ENCODE measurements around the gene ZNF564. TPM values are rescaled to one million over a fixed set of nuclear protein-coding genes. Genes with fewer than 3 reads are reported as not detected.
A peak's percentile ranks its signal among the peaks of the same experiment; 100 is the strongest.

Gene ZNF564
- total RNA-seq, 4 donors from 2014 or later = 6.9 to 10.1 (median 8.8) TPM

DNA sequence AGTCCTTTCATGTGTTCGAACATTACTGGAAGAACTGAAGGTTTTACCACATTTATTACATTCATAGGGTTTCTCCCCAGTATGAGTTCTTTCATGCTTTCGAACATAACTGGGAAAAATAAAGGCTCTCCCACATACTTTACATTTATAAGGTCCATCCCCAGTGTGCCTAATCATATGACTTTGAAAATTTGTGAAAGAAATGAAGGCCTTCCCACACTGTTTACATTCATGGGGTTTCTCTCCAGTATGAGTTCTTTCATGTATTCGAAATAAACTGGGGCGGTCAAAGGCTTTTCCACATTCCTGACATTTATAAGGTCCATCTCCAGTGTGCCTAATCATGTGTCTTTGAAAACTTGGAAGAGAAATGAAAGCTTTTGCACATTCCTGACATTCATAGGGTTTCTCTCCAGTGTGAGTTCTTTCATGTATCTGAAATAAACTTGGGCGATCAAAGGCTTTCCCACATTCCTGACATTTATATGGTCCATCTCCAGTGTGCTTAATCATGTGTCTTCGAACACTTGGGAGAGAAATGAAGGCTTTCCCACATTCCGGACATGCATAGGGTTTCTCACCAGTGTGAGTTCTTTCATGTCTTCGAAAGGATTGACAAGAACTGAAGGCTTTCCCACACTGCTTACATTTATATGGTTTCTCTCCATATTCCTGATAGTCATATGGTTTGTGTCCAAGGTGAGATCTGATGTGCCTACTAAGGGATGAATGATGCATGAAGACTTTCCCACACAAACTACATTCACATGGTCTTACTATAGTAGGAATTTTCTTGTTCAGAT, 24.0 kb downstream of the ZNF564 start:
- no peak overlapping the region for H3K4me3 ChIP-seq (ENCODE audit: low read depth, poor library complexity, severe bottlenecking)
- 92 to 98% methylated on average over 8 of the region's 8 CpGs for WGBS, 2 donors
- DNase-seq (ENCODE audit: low spot score in 2 of 2) = no peak
- intact Hi-C loops (cut with DNase I; ENCODE audit: low total_unique reads) = no loop called here
- no peak for TF ChIP-seq CTCF (IDR thresholded peaks at IDR 0.05)
- no peak for TF ChIP-seq POLR2A (IDR thresholded peaks at IDR 0.05)

DNA sequence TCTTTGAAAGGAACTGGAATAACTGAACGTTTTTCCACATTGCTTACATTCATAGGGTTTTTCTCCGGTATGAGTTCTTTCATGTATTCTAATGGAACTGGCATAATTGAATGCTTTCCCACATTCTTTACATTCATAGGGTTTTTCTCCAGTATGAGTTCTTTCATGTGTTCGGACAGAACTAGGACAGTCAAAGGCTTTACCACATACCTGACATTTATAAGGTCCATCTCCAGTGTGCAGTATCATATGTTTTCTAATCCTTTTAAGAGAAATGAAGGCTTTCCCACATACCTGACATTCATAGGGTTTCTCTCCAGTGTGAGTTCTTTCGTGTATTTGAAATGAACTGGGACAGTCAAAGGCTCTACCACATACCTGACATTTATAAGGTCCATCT, 24.7 kb downstream of the ZNF564 start:
- no peak for DNase-seq (ENCODE audit: low spot score in 2 of 2)
- intact Hi-C loops (cut with DNase I; ENCODE audit: low total_unique reads) = no loop called here
- no peak overlapping the region for H3K4me3 ChIP-seq (ENCODE audit: low read depth, poor library complexity, severe bottlenecking)
- TF ChIP-seq CTCF (IDR thresholded peaks at IDR 0.05) (no peak), POLR2A (IDR thresholded peaks at IDR 0.05) (no peak)
- 97 to 99% methylated on average over 4 of the region's 4 CpGs for WGBS, 2 donors

GRCh38 chr19:12521996-12522395, 29.3 kb downstream of the ZNF564 start:
- no peak overlapping the region for H3K4me3 ChIP-seq (ENCODE audit: low read depth, poor library complexity, severe bottlenecking)
- intact Hi-C loops (cut with DNase I; ENCODE audit: low total_unique reads) = no loop called here
- no peak for DNase-seq (ENCODE audit: low spot score in 2 of 2)
- no peak for TF ChIP-seq POLR2A (IDR thresholded peaks at IDR 0.05)
- no peak for TF ChIP-seq CTCF (IDR thresholded peaks at IDR 0.05)
- WGBS, 2 donors = 59 to 70% methylated on average over 6 of the region's 6 CpGs

DNA sequence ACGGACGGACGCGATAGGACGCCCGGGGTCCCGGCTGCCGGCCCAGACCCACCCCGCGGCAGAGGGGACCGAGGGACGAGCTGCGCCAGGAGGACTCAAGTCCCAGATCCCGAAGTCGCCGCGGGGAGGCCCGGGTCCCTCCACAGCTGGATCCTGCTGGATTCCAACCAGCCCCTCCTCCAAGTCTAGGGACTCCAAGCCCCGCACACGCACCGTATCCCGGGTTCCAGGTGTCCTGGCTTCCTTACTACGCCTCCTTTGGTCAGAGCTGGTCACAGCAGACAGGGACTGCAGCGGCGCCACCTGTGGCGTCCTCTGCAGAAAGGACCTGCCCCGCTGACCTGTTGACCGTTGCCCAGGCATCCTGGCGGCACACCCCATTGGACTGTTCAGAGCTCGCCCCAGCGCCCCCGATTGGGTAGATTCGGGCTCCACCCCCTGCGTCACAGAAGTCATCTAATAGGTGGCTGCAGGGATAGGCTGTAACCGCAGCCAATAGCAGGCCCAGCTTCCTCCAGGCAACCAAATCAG, 37.7 kb downstream of the ZNF564 start:
- no peak overlapping the region for H3K4me3 ChIP-seq (ENCODE audit: low read depth, poor library complexity, severe bottlenecking)
- DNase-seq (ENCODE audit: low spot score in 2 of 2) = no peak
- WGBS, 2 donors = 12 to 13% methylated on average over 15 to 35 of the region's 35 CpGs
- no peak for TF ChIP-seq POLR2A (IDR thresholded peaks at IDR 0.05)
- no peak for TF ChIP-seq CTCF (IDR thresholded peaks at IDR 0.05)
- intact Hi-C loops (cut with DNase I; ENCODE audit: low total_unique reads) = no loop called here

- H3K4me3 ChIP-seq (ENCODE audit: low read depth, poor library complexity, severe bottlenecking) = no peak overlapping the region
- intact Hi-C loops (cut with DNase I; ENCODE audit: low total_unique reads) = no loop called here
- DNase-seq (ENCODE audit: low spot score in 2 of 2) = peak in 1 of 2 donors; percentile 54
- WGBS, 2 donors = 94 to 97% methylated on average over 4 of the region's 4 CpGs
- no peak for TF ChIP-seq CTCF (IDR thresholded peaks at IDR 0.05)
- TF ChIP-seq POLR2A (IDR thresholded peaks at IDR 0.05) = no peak
Observed at GRCh38 chr19:12497032-12497431, 54.2 kb downstream of the ZNF564 start.
